HL-60 (cell line): Measurements from ENCODE around the gene CIRBP.

Experiments used
- POLR2AphosphoS5 ChIP-seq: IDR thresholded peaks from 2 replicates; pipeline ENCODE4 v1.6.1; 2012; ENCODE audit warnings: low read depth
- SPI1 ChIP-seq: IDR thresholded peaks from 2 replicates; pipeline ENCODE4 v1.6.1; 2012; ENCODE audit warnings: low read depth, mild to moderate bottlenecking, borderline replicate concordance
- TF ChIP-seq, protein P1 (sequence below): IDR thresholded peaks from one replicate; pipeline ENCODE4 v1.5.1; 2011; ENCODE audit warnings: low read length, control low read depth, inconsistent platforms; ENCODE audit not compliant: insufficient read depth
- TF ChIP-seq, protein P2 (sequence below): IDR thresholded peaks from 2 replicates; pipeline ENCODE4 v1.6.1; 2012; ENCODE audit warnings: low read depth; ENCODE audit not compliant: insufficient replicate concordance

DNA sequence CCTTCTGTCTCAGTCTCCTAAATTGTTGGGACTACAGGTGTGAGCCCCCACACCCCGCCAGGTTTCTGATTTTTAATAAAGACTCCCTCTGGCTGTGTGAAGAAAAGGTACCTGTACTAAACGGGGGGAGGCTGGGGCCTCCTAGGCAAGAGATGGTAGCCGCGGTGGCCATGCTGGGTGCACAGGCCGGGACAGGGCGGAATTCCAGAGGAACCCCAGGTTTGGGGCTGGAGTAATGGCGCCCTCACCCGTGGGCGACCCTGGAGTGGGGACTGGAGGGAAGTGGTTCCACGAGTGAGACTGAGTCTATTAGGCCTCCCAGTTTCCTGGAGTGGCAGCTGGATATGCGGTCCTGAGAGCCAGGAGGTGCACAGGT is 29.7 kb upstream of the CIRBP start:
- TF ChIP-seq, protein P1, sequence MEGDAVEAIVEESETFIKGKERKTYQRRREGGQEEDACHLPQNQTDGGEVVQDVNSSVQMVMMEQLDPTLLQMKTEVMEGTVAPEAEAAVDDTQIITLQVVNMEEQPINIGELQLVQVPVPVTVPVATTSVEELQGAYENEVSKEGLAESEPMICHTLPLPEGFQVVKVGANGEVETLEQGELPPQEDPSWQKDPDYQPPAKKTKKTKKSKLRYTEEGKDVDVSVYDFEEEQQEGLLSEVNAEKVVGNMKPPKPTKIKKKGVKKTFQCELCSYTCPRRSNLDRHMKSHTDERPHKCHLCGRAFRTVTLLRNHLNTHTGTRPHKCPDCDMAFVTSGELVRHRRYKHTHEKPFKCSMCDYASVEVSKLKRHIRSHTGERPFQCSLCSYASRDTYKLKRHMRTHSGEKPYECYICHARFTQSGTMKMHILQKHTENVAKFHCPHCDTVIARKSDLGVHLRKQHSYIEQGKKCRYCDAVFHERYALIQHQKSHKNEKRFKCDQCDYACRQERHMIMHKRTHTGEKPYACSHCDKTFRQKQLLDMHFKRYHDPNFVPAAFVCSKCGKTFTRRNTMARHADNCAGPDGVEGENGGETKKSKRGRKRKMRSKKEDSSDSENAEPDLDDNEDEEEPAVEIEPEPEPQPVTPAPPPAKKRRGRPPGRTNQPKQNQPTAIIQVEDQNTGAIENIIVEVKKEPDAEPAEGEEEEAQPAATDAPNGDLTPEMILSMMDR: no peak
- TF ChIP-seq, protein P2, sequence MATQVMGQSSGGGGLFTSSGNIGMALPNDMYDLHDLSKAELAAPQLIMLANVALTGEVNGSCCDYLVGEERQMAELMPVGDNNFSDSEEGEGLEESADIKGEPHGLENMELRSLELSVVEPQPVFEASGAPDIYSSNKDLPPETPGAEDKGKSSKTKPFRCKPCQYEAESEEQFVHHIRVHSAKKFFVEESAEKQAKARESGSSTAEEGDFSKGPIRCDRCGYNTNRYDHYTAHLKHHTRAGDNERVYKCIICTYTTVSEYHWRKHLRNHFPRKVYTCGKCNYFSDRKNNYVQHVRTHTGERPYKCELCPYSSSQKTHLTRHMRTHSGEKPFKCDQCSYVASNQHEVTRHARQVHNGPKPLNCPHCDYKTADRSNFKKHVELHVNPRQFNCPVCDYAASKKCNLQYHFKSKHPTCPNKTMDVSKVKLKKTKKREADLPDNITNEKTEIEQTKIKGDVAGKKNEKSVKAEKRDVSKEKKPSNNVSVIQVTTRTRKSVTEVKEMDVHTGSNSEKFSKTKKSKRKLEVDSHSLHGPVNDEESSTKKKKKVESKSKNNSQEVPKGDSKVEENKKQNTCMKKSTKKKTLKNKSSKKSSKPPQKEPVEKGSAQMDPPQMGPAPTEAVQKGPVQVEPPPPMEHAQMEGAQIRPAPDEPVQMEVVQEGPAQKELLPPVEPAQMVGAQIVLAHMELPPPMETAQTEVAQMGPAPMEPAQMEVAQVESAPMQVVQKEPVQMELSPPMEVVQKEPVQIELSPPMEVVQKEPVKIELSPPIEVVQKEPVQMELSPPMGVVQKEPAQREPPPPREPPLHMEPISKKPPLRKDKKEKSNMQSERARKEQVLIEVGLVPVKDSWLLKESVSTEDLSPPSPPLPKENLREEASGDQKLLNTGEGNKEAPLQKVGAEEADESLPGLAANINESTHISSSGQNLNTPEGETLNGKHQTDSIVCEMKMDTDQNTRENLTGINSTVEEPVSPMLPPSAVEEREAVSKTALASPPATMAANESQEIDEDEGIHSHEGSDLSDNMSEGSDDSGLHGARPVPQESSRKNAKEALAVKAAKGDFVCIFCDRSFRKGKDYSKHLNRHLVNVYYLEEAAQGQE: no peak
- TF ChIP-seq POLR2AphosphoS5 (no peak), SPI1 (no peak)
